ENCODE measurements around the gene KTN1. TPM values are rescaled to one million over a fixed set of nuclear protein-coding genes. Genes with fewer than 3 reads are reported as not detected.

Gene KTN1
- total RNA-seq, 1 donor from 2014 or later, result 146 TPM

DNA sequence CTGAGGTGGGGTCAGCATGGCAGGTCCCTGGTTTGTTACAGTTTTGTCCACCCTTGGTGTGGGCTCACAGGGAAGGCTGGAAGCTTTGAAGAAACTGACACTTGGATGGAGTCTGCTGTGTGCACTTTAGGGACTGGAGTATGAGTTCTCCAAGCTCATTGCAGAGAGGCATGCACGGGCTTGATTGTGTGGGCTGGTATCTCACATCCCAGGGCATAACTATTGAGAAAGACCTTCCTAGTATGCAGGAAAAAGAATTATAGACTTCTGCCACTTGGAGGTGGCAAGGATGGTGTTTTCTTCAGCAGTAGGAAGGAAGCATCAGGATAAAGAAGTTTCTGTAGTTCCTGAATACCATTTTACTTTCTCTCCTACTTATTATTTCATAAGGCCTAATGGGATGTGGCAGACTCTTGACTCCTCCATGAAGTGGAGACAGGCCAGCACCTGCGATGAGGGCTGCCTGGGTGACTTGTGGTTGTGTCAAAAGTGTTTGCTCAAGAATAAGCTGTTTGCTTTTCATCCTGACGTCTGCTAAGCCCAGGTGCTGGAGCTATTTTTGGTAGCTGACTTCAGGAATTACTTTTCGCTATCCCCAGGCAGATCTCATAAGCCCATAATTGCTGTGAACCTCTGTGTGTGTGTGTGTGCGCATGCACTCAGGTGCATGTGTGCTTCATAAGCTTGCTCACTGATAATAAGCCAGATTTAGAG lies 125.8 kb downstream of the KTN1 start:
- DNase-seq (ENCODE audit: low read depth), result no peak
- TF ChIP-seq, protein P1, sequence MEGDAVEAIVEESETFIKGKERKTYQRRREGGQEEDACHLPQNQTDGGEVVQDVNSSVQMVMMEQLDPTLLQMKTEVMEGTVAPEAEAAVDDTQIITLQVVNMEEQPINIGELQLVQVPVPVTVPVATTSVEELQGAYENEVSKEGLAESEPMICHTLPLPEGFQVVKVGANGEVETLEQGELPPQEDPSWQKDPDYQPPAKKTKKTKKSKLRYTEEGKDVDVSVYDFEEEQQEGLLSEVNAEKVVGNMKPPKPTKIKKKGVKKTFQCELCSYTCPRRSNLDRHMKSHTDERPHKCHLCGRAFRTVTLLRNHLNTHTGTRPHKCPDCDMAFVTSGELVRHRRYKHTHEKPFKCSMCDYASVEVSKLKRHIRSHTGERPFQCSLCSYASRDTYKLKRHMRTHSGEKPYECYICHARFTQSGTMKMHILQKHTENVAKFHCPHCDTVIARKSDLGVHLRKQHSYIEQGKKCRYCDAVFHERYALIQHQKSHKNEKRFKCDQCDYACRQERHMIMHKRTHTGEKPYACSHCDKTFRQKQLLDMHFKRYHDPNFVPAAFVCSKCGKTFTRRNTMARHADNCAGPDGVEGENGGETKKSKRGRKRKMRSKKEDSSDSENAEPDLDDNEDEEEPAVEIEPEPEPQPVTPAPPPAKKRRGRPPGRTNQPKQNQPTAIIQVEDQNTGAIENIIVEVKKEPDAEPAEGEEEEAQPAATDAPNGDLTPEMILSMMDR (conservative IDR thresholded peaks at IDR 0.05; ENCODE audit: low read depth, low read length), result no peak
- no peak overlapping the region for H3K4me3 ChIP-seq (ENCODE audit: low read depth, low read length)

DNA sequence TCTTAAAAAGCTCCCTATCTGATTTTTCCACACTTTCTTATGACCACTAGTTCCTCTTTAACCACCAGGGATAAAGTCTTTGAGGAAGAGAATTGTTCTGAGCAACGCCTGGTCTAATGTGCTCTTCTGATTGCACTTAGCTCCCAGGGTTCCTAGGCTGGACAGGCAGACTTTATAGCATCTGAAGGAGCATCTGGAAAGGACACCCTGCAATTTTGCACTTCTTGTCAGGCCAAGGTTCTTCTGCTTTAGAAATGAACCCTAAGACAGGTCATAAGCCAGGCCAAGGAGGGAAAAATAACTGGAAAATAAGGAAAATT lies 126.3 kb downstream of the KTN1 start:
- TF ChIP-seq, protein P1 (conservative IDR thresholded peaks at IDR 0.05; ENCODE audit: low read depth, low read length), result no peak
- no peak for DNase-seq (ENCODE audit: low read depth)
- H3K4me3 ChIP-seq (ENCODE audit: low read depth, low read length), result no peak overlapping the region

DNA sequence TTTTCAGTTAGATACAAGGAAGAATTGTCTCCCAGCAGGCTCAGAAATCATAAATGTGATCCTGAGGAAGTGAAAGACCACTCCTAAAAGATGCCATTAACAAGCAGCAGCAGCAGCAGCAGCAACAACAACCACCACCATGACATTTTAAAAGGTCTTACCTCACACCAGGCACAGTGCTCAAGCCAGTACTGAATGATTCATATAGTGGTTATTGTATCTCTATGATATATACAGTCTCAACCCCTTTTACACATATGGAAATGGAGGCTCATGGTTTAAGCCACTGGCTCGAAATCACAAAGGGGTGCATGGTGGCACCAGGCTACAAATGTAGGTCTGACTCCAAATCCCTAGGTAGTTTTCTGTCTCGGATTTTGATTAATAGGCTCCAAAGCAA lies 126.9 kb downstream of the KTN1 start:
- TF ChIP-seq, protein P1 (conservative IDR thresholded peaks at IDR 0.05; ENCODE audit: low read depth, low read length), result no peak
- no peak overlapping the region for H3K4me3 ChIP-seq (ENCODE audit: low read depth, low read length)
- DNase-seq (ENCODE audit: low read depth), result no peak

DNA sequence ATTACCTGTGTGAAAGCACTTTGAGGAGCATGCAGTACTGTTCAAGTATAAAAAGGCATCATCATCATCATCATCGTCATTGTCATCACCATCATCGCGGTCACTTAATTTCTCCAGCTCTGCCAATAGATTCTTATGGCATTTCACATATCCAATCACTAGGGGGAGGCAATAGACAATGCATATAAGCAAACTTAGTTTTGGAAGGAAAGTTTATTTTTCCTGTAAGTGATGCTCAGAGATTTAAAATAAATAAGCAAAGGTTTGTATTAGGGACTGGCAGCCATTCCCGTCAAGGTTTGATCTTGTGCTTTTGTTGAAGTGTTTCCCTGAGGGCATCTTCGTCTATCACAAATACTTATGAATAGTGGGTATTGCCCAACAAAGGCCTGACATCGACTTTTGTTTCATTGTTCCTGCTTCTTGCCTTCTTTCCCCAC lies 127.4 kb downstream of the KTN1 start:
- no peak overlapping the region for H3K4me3 ChIP-seq (ENCODE audit: low read depth, low read length)
- DNase-seq (ENCODE audit: low read depth), result no peak
- TF ChIP-seq, protein P1 (conservative IDR thresholded peaks at IDR 0.05; ENCODE audit: low read depth, low read length), result peak; percentile 72

DNA sequence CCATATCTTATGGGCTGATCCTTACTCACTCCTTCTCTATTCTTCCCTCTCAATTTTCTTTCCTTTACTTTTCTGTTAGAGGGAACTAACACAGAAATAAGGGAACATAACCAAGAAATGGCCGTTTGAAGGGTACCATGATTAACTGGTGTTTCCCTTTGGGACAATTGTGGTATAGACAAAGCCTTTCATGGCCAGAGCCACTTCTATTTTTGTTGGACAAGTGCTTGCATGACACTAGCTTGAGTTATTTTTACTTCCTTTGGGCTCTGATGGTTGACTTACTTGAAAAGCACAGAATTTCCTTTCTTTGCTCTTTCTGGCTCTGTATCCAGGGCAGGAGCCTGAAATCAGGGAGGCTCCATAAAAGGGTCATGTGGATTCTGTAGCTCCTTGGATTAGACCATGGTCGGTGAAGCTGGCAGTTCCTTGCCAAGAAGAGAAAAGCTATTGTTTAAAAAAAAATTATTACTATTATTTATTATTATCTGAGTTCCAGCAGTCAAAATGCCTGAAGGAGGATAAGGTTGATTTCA lies 130.6 kb downstream of the KTN1 start:
- TF ChIP-seq, protein P1 (conservative IDR thresholded peaks at IDR 0.05; ENCODE audit: low read depth, low read length), result no peak
- H3K4me3 ChIP-seq (ENCODE audit: low read depth, low read length), result no peak overlapping the region
- no peak for DNase-seq (ENCODE audit: low read depth)

DNA sequence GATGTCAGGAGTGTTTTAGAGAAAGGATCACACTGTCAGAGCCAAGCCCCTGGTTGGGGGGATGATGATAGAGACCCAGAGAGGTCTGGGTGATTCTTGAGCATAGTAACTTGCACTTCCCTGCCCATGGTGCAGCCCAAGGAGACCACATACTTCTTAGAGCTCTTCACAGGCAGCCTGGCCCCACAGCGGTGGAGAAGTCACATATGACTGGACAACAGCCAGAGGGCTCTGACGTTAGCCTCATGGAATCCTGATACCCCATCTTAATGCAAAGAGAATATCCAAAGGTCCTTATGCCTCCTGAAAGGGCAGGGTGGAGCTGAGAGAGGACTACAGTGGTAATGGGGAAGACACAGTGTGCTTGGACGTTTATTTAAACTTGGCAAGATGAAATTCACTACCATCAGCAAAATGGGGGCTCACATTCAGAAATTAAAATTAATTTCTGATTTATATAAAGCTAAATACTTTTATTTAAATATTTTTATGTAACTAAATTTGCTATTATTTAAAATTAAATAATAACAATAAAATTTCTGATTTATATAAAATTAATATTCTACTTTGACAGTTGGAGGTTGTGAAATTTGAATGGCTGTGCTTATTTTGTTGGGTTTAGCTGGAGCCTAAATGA lies 131.3 kb downstream of the KTN1 start:
- TF ChIP-seq, protein P1 (conservative IDR thresholded peaks at IDR 0.05; ENCODE audit: low read depth, low read length), result no peak
- H3K4me3 ChIP-seq (ENCODE audit: low read depth, low read length), result no peak overlapping the region
- no peak for DNase-seq (ENCODE audit: low read depth)
